Smooth muscle cell (in vitro differentiated cells): ENCODE measurements around the gene PSKH1. TPM values are rescaled to one million over a fixed set of nuclear protein-coding genes. Genes with fewer than 3 reads are reported as not detected.

Source experiments
- DNase-seq: peaks from one replicate; lab custom pipeline; 2025; ENCODE audit not compliant: unreplicated experiment; lab: John Stamatoyannopoulos, UW
- H2AFZ ChIP-seq: fragments of 200-600 bp; sonication (generic); 2 replicates; pipeline ENCODE4 v1.6.0; 2016; ENCODE audit warnings: antibody characterized with exemption, low read depth, mild to moderate bottlenecking
- H3F3A ChIP-seq: fragments of 200-600 bp; sonication (generic); 2 replicates; pipeline ENCODE4 v1.6.0; 2017; ENCODE audit warnings: antibody characterized with exemption, low read depth
- H3K27ac ChIP-seq: fragments of 200-600 bp; sonication (generic); 2 replicates; pipeline ENCODE4 v1.5.1; 2016; ENCODE audit warnings: low read depth, mild to moderate bottlenecking
- H3K27me3 ChIP-seq: fragments of 200-600 bp; sonication (generic); 2 replicates; pipeline ENCODE4 v1.6.1; 2016; ENCODE audit warnings: low read depth, mild to moderate bottlenecking
- H3K36me3 ChIP-seq: fragments of 200-600 bp; sonication (generic); 2 replicates; pipeline ENCODE4 v1.5.1; 2016; ENCODE audit warnings: low read depth
- H3K4me1 ChIP-seq: fragments of 200-600 bp; sonication (generic); 2 replicates; pipeline ENCODE4 v1.5.1; 2016; ENCODE audit warnings: low read depth
- H3K4me2 ChIP-seq: fragments of 200-600 bp; sonication (generic); 2 replicates; pipeline ENCODE4 v1.6.0; 2016; ENCODE audit warnings: mild to moderate bottlenecking
- H3K4me3 ChIP-seq: fragments of 200-600 bp; sonication (generic); 2 replicates; pipeline ENCODE4 v1.5.1; 2016; ENCODE audit warnings: mild to moderate bottlenecking
- H3K79me2 ChIP-seq: fragments of 200-600 bp; sonication (generic); 2 replicates; pipeline ENCODE4 v1.6.0; 2016; ENCODE audit warnings: low read depth, mild to moderate bottlenecking
- H3K9ac ChIP-seq: fragments of 200-600 bp; sonication (generic); 2 replicates; pipeline ENCODE4 v1.6.0; 2016; ENCODE audit warnings: low read depth
- H3K9me3 ChIP-seq: fragments of 200-600 bp; sonication (generic); replicated peaks from 2 replicates; pipeline ENCODE4 v1.5.1; 2016; ENCODE audit warnings: low read depth
- H4K20me1 ChIP-seq: fragments of 200-600 bp; sonication (generic); 2 replicates; pipeline ENCODE4 v1.6.0; 2016; ENCODE audit warnings: low read depth
- CTCF ChIP-seq: fragments of 200-600 bp; sonication (generic); IDR thresholded peaks from 2 replicates; pipeline ENCODE4 v1.5.1; 2017; ENCODE audit warnings: borderline replicate concordance, mild to moderate bottlenecking, antibody characterized with exemption; ENCODE audit not compliant: insufficient read depth, poor library complexity, severe bottlenecking
- WGBS: methylation state at CpG from one replicate; pipeline ENCODE4 v1.1.7; 2016; ENCODE audit warnings: low lambda C conversion rate; 5-methylcytosine and 5-hydroxymethylcytosine counted together
- polyA plus RNA-seq: library from polyadenylated mRNA; unstranded; fragments of >200 nt; fragmentation: Nextera tagmentation; extraction: Ambion mirVana; gene quantifications from 2 replicates; pipeline ENCODE4 v1.2.1, GENCODE V29; 2016
- total RNA-seq: library from RNA; depleted of rRNA; stranded (reverse); fragments of >200 nt; gene quantifications from 2 replicates; pipeline ENCODE4 v1.2.3, GENCODE V29; 2014

Gene PSKH1
- total and polyA plus RNA-seq, 2 experiments from 2014 or later, result 15.3 to 36.0 TPM

- 35% methylated on average over 14 of the region's 14 CpGs for WGBS
- TF ChIP-seq CTCF, result no peak
- no peaks in the 10 kb centered on the region for H3K27me3 ChIP-seq
- no peak overlapping the region for H2AFZ ChIP-seq
- H3K4me1 ChIP-seq, result peaks cover 12% of the 10 kb centered on the region
- DNase-seq, result no peak
- H3K4me3 ChIP-seq, result peak overlapping the region; percentile 96
- peak overlapping the region; percentile 89 for H3K27ac ChIP-seq
- H3K79me2 ChIP-seq, result peaks cover 53% of the 10 kb centered on the region
- H3F3A ChIP-seq, result no peaks in the 10 kb centered on the region
- peak overlapping the region; percentile 91 for H3K4me2 ChIP-seq
- no peaks in the 10 kb centered on the region for H3K36me3 ChIP-seq
- H3K9ac ChIP-seq, result peak overlapping the region; percentile 99
- H3K9me3 ChIP-seq, result no peaks in the 10 kb centered on the region
- H4K20me1 ChIP-seq, result peaks cover 29% of the 10 kb centered on the region
Observed at GRCh38 chr16:67893743-67894399, 817 bp downstream of the PSKH1 start.

GRCh38 chr16:67897231-67897630 is 4.2 kb downstream of the PSKH1 start:
- H3K9ac ChIP-seq, result no peak overlapping the region
- no peak for TF ChIP-seq CTCF
- no peak overlapping the region for H3K27ac ChIP-seq
- no peaks in the 10 kb centered on the region for H3F3A ChIP-seq
- no peak for DNase-seq
- no peaks in the 10 kb centered on the region for H3K27me3 ChIP-seq
- H3K36me3 ChIP-seq, result no peaks in the 10 kb centered on the region
- no peak overlapping the region for H2AFZ ChIP-seq
- no peak overlapping the region for H3K4me3 ChIP-seq
- WGBS, result 99% methylated on average over 3 of the region's 3 CpGs
- H3K4me2 ChIP-seq, result no peak overlapping the region
- H3K4me1 ChIP-seq, result peaks cover 10% of the 10 kb centered on the region
- peaks cover 62% of the 10 kb centered on the region for H4K20me1 ChIP-seq
- H3K9me3 ChIP-seq, result no peaks in the 10 kb centered on the region
- H3K79me2 ChIP-seq, result peaks cover 73% of the 10 kb centered on the region

- Histone ChIP-seq H3K9me3 (no peaks in the 10 kb centered on the region), H3K4me3 (no peak overlapping the region), H3K4me1 (no peaks in the 10 kb centered on the region), H3K4me2 (no peak overlapping the region), H3K36me3 (no peaks in the 10 kb centered on the region), H3K79me2 (peaks cover 51% of the 10 kb centered on the region), H3K9ac (no peak overlapping the region), H2AFZ (no peak overlapping the region), H3F3A (no peaks in the 10 kb centered on the region), H3K27me3 (no peaks in the 10 kb centered on the region), H3K27ac (no peak overlapping the region), H4K20me1 (peaks cover 86% of the 10 kb centered on the region)
- DNase-seq, result no peak
- WGBS, result 94% methylated on average over 5 of the region's 5 CpGs
- TF ChIP-seq CTCF, result no peak
Observed at GRCh38 chr16:67901734-67902133, 8.7 kb downstream of the PSKH1 start.

- no peaks in the 10 kb centered on the region for H3K27me3 ChIP-seq
- H3K9me3 ChIP-seq, result no peaks in the 10 kb centered on the region
- H3K4me3 ChIP-seq, result no peak overlapping the region
- DNase-seq, result no peak
- peaks cover 40% of the 10 kb centered on the region for H3K79me2 ChIP-seq
- H3K36me3 ChIP-seq, result no peaks in the 10 kb centered on the region
- no peak overlapping the region for H3K9ac ChIP-seq
- H4K20me1 ChIP-seq, result peaks cover 83% of the 10 kb centered on the region
- 98% methylated on average over 4 of the region's 4 CpGs for WGBS
- no peak overlapping the region for H3K27ac ChIP-seq
- no peak for TF ChIP-seq CTCF
- H3F3A ChIP-seq, result no peaks in the 10 kb centered on the region
- no peaks in the 10 kb centered on the region for H3K4me1 ChIP-seq
- H3K4me2 ChIP-seq, result no peak overlapping the region
- no peak overlapping the region for H2AFZ ChIP-seq
Observed at GRCh38 chr16:67902831-67903230, 9.8 kb downstream of the PSKH1 start.
